Measurements from ENCODE around the gene ANKRD29.
A peak's percentile ranks its signal among the peaks of the same experiment; 100 is the strongest.

Gene ANKRD29, protein sequence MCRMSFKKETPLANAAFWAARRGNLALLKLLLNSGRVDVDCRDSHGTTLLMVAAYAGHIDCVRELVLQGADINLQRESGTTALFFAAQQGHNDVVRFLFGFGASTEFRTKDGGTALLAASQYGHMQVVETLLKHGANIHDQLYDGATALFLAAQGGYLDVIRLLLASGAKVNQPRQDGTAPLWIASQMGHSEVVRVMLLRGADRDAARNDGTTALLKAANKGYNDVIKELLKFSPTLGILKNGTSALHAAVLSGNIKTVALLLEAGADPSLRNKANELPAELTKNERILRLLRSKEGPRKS

DNA sequence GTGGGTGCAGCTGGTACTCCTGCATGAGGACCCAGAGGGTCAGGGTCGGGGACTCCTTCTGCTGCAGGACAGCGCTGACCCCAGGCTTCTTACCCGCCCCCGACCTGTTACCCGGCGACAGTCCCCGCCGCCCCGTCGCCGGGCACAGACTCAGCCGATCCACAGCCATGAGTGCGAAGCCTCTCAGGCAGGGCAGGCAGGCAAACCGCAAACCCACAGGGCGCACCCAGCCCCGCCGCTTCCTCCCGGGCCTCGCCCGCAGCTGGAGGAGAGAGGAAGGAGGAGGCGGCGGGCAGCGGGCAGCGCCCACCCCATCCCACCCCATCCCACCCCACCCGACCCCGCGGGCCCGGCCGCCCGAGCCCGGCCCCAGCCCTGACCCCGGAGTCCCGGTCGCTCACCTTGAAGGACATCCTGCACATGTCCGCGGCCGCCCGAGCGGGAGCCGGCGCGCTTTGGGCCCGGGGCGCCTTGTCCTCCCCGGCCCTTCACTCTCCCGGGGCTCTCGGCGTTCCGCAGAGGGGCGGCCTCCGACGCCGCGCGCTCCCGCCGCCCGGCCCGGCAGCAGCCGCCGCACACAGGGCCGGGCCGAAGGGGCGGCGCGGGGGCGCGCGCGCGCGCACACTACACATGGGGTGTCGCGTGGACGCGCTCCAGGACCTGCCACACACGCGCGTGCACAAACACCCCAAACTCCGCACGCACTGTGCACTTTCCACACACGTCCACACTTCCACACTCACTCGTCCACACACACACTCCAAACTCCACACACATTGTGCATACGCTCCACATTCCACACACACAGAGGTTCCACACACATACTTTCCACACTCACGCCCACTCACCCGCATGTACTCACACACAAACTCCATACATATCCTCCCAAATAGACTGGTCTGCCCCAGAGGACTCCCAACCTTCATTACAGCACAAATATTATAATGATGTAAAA, at the start of gene ANKRD29:
TSS of gene ANKRD29 (minus strand) at position 603 of the 955 bp plus-strand sequence. CDS start at position 422, 181 bp downstream.
- DNase-seq (ENCODE audit: extremely low spot score, insufficient read length, low read depth): no peak
- FAIRE-seq: no peak

DNA sequence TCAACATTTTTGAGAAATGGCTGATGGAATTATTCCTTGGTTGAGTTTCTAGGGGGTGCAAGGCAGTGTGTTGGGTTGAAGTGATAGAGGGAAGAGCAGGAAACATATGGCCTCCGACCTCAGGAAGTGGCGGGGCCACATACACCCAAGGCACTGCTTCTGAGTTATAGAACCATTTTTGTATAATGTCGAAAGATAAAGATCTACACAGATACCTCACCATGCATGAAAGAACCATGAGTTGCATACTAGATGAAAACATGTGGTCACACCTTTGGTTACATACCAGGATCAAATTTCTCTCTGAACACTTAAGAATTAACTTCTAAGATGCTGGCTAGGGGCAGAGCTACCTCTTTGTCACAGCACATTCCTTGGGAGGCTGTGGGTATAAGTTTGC, 49.7 kb upstream of the ANKRD29 start:
- FAIRE-seq (no peak), DNase-seq (ENCODE audit: extremely low spot score, insufficient read length, low read depth) (no peak)

GRCh38 chr18:23711426-23711825, 48.7 kb upstream of the ANKRD29 start:
- DNase-seq (ENCODE audit: extremely low spot score, insufficient read length, low read depth): no peak
- FAIRE-seq: no peak

DNA sequence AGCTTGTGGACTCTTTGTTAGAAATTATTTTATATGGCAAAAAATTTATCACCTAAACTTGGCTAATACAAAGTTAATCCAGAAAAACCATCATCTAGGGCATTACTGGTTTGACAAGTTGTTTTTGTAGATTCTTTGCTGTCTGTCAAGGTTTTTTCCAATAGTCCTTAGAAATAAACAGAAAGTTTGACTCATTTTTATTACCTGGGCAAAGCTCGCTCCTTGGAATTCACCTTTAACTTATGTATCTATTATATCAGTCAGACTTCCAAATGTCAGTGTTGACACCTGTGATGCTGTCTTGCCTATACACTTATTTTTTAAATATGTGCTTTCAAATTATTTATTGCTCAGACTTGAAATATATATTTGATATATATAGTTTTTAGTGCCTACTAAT, 48.2 kb upstream of the ANKRD29 start:
- FAIRE-seq (no peak), DNase-seq (ENCODE audit: extremely low spot score, insufficient read length, low read depth) (no peak)

DNA sequence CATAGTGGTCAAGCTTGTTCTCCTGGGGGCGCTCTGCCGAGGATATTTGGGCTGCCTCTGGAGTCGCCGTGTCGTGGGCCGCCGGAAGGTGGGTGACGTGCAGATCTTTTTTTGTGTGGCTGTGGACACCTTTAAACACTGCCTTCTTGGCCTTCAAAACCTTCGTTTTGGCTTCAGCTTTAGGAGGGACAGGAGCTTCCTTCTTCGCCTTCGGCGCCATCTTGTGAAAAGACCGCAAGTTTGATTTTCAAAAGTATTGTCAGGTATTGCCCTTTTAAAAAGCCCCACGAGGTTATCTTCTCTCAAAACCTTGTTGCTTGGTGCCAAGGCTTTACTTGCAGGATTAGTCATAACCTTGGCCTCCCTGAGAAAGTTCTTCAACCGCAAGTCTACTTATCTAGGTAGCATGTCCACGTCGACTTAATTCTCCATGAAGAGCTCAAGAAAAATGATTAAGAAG, 47.4 kb upstream of the ANKRD29 start:
- FAIRE-seq (peak; percentile 77), DNase-seq (ENCODE audit: extremely low spot score, insufficient read length, low read depth) (no peak)

GRCh38 chr18:23706971-23707640, 44.4 kb upstream of the ANKRD29 start:
- DNase-seq (ENCODE audit: extremely low spot score, insufficient read length, low read depth) (no peak), FAIRE-seq (no peak)

DNA sequence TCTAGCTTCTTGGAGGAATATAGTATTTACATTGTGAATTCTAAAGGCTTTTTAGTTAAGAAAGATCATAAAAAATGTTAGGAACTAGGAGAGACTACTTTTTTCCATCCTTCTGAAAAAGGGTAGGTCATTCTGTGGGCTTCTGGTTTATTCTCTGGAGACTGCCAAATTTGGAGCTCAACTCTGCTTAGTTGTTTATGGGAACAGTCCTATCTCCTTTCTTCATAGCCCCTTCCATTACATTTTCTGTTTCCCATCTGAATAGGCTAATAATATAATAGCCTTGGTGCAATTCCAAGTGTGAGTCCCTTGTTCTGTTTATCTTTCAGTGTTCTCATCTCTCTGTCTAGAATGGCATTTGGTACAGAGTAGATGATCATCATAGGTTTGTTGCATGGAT, 42.1 kb upstream of the ANKRD29 start:
- FAIRE-seq: no peak
- no peak for DNase-seq (ENCODE audit: extremely low spot score, insufficient read length, low read depth)

DNA sequence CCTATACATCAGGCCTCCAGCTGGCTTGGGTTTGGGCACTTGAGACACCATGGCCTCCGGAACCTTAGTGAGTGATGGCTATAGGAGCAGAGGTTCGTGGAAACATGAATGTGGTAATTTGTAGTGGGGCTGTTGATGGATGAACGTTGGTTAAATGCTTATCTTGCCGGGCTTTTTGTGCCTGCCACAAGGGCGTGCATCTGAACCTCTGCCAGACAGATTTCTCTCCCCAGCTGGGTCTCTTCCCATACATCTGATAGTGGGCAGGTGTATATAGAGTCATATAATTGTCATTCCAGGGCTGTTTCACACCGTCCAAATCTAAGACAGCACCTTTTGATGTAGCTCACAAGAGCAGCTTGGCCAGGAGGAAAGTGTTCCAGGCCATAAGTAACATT, 41.3 kb upstream of the ANKRD29 start:
- DNase-seq (ENCODE audit: extremely low spot score, insufficient read length, low read depth) (no peak), FAIRE-seq (no peak)

- FAIRE-seq: peak; percentile 67
Measured at GRCh38 chr18:23703057-23703986, 40.6 kb upstream of the ANKRD29 start.

DNA sequence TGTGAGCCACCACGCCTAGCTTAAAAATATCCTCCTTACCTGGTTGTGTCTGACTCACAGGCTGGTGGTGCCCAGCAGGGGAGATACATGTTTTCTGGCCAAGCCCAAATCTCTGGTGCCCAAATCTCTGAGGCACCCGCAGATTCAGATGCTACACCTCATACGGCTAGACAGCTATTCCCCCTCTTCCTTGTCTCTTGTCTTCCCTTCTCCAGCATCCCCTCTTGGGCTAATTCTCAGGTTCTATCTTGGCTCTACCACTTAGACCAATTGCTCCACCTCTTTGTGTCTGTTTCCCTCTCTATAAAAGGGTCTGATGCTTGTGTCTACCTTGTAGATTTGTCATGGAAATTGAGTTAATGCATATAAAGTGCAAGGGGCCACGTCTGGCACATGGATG, 39.9 kb upstream of the ANKRD29 start:
- FAIRE-seq: no peak
- no peak for DNase-seq (ENCODE audit: extremely low spot score, insufficient read length, low read depth)

More at GRCh38 chr18:23703057-23703986, 40.6 kb upstream of the ANKRD29 start:
- no peak for DNase-seq (ENCODE audit: extremely low spot score, insufficient read length, low read depth)

DNA sequence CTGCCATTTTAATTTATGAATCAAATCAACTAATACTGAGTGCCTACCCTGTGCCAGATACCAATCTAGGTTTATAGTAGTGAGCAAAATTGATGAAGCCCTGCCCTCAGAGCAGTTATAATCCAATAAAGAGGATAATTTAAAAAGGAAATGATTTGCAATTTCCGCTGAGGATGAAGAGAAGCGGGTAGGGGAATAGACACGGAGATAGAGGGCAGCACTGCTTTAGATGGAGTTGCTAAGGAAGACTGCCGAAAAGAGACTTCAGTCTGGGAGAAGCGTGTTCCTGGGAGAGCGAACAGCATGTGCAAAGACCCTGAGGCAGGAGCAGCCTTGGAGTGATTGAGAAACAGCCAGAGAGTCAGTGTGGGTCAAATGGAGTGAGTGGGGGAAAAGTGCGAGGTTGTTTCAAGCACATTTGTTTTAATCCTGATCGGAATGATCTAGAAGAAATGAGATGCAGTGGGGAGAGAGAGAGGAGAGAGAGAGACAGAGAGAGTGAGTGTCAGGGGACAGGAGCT, 38.9 kb upstream of the ANKRD29 start:
- FAIRE-seq (no peak), DNase-seq (ENCODE audit: extremely low spot score, insufficient read length, low read depth) (no peak)

DNA sequence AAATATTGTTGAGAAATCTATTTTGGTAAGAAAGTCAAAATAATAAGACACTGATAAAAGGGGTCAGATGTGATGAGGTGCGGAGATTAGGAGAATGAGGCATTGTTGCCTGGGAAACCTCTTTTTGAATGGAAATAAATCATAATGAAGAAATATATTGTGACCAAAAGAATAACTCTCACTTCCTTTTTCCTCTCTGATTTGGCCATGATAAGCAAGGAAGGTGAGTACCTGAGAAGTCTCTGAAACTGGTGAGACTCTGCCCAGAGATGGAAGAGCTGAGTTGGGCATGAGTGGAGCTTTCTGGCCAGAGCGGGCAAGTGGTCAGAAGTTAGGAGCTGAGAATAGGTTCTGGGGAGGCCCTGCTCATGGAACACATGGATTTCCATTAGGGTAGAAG, 38.3 kb upstream of the ANKRD29 start:
- FAIRE-seq: no peak
- DNase-seq (ENCODE audit: extremely low spot score, insufficient read length, low read depth): no peak

DNA sequence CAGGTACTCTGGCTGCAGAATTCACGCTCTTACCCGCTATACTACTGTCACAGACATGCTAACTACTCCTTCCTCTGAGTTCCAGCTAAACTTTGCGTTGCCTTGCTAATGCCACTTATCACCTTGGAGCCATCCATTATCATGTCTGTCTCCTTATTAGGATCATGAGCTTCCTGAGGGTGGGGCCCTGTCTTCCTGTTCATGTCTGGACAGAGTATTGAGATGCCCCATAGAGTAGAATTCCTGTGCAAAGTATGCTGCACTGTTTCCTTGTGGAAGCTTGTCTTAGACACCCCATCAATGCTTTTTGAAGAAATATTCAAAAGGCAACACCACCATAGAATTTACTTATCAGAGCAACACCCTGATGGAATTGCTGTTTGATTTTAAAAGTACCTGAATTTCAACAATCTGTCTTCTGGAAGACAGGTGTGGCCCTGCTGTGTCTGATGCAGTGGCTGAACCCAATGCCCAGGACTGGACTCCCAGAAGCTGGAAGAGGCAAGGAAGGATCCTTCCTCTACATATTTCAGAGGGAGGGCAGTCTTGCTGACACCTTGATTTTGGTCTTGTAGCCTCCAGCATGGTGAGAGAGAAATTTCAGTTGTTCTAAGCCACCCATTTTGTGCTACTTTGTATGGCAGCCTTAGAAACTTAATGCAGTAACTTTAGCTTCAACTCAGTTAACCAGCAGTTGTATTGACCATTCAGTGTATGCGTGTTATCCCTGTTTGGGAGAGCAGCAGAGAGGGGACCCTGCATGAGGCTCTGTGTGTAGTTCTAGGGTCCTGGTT, 32.1 kb upstream of the ANKRD29 start:
- DNase-seq (ENCODE audit: extremely low spot score, insufficient read length, low read depth) (no peak), FAIRE-seq (no peak)

DNA sequence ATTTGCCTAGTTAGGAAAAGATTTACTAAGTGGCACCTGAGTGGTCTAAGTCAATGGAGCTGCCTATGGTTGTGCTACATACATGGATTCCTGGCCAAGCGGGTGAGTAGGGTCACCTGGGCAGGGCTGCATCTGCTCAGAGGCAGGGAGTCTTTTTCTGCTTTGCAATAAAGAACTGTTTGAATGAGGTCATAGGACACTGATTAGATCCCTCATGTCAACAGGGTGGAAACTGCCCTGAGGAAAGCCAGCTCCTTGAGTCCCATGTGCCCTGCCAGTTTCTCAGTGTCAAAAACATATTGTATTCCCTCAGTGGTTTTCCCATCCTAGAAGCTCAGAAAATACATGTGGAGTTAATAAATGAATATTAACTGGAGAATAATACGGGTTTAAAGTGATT, 31.1 kb upstream of the ANKRD29 start:
- DNase-seq (ENCODE audit: extremely low spot score, insufficient read length, low read depth): no peak
- no peak for FAIRE-seq

GRCh38 chr18:23690505-23691068, 27.9 kb upstream of the ANKRD29 start:
- no peak for FAIRE-seq
- no peak for DNase-seq (ENCODE audit: extremely low spot score, insufficient read length, low read depth)

GRCh38 chr18:23689616-23690504, 27.1 kb upstream of the ANKRD29 start:
- FAIRE-seq (no peak), DNase-seq (ENCODE audit: extremely low spot score, insufficient read length, low read depth) (no peak)

DNA sequence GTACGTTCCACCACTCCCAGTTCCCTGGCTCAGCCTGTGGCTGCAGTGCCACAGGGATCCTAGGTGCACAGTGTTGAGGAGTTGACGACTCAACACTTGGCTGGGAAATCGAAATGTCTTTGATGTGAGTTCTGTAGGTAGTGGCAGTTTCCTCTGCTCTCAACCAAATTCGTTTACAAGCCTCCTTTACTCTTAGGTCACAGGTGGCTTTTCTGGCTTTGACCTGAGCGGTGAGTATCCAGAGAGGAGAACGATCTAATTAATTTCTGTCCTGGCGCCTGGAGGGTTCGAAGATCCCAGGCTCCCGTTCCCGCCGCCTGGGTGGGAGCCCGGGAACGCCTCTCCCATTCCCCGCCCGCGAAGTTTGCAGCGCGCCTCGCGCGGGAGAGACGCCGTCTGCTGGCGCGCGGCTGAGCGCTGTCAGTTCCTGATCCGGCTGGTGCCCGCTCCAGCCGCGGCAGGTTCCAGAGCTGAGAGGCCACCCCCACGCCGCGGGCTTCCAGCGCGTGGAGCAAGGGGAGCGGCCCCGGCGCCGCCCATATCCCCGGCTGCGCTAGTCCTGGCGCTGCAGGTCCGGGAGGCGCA, 26.4 kb upstream of the ANKRD29 start, which contains the start of gene LAMA3:
TSS of gene LAMA3 (plus strand) at position 423 of the 585 bp plus-strand sequence. CDS start 231 bp downstream, outside the sequence.
- DNase-seq (ENCODE audit: extremely low spot score, insufficient read length, low read depth) (no peak), FAIRE-seq (peak; percentile 41)
